IMR-90 (cell line): ENCODE measurements around the gene LRG1. TPM values are rescaled to one million over a fixed set of nuclear protein-coding genes. Genes with fewer than 3 reads are reported as not detected.

ENCODE experiments used
- ATAC-seq: fragments of 200-7000 bp; cut with Tn5 transposase; 2 replicates; pipeline ENCODE4 v1.9.1; 2020; ENCODE audit warnings: low read depth, mild to moderate bottlenecking, moderate library complexity
- BruUV-seq: library from RNA; stranded (reverse); fragments of 400-500 nt; replicated peaks from 2 replicates; lab custom pipeline; 2021; lab: Mats Ljungman, UMichigan
- CTCF ChIA-PET: fragments of 300-600 bp; formaldehyde crosslinking; extraction: SDS; loops from one replicate; lab custom pipeline; 2021; ENCODE audit warnings: antibody characterized with exemption; lab: Yijun Ruan, JAX
- POLR2A ChIA-PET: fragments of 300-600 bp; sonication (Branson Sonifier 250); formaldehyde crosslinking; loops from one replicate; lab custom pipeline; 2022; ENCODE audit warnings: antibody characterized with exemption; ENCODE audit not compliant: unreplicated experiment; lab: Charles Lee
- DNase-seq: peaks from one replicate; pipeline ENCODE4 v3.0.0; 2013
- H2AFZ ChIP-seq: replicated peaks from 2 replicates; pipeline ENCODE3; 2013; ENCODE audit warnings: low read length, mild to moderate bottlenecking; ENCODE audit not compliant: poor library complexity
- H2AK5ac ChIP-seq: 2 replicates; pipeline ENCODE4 v1.6.1; 2013; ENCODE audit warnings: low read depth, low read length, inconsistent platforms
- H2AK9ac ChIP-seq: replicated peaks from 2 replicates; pipeline ENCODE3; 2013; ENCODE audit warnings: mild to moderate bottlenecking, low read depth, low read length, moderate library complexity; ENCODE audit not compliant: poor library complexity
- H2BK120ac ChIP-seq: 2 replicates; pipeline ENCODE4 v1.6.1; 2013; ENCODE audit warnings: low read depth, low read length, inconsistent platforms
- H2BK15ac ChIP-seq: 3 replicates; pipeline ENCODE4 v1.6.1; 2013; ENCODE audit warnings: low read depth, low read length, inconsistent platforms
- H2BK20ac ChIP-seq: 2 replicates; pipeline ENCODE4 v1.6.1; 2013; ENCODE audit warnings: low read depth, mild to moderate bottlenecking, inconsistent platforms, low read length, moderate library complexity
- H2BK5ac ChIP-seq: 2 replicates; pipeline ENCODE4 v1.6.1; 2013; ENCODE audit warnings: mild to moderate bottlenecking, low read depth, low read length, inconsistent platforms; ENCODE audit not compliant: poor library complexity, severe bottlenecking
- H3K14ac ChIP-seq: replicated peaks from 2 replicates; pipeline ENCODE4 v1.6.1; 2013; ENCODE audit warnings: low read depth, low read length, inconsistent platforms
- H3K18ac ChIP-seq: 2 replicates; pipeline ENCODE4 v1.6.1; 2013; ENCODE audit warnings: low read depth, low read length, control low read depth
- H3K23ac ChIP-seq: 2 replicates; pipeline ENCODE4 v1.6.1; 2013; ENCODE audit warnings: low read depth, low read length, inconsistent platforms
- H3K27ac ChIP-seq: 2 replicates; pipeline ENCODE4 v1.5.1; 2013; ENCODE audit warnings: mild to moderate bottlenecking, control low read depth, low read length; ENCODE audit not compliant: insufficient read depth
- H3K27me3 ChIP-seq: 2 replicates; pipeline ENCODE4 v1.6.1; 2013; ENCODE audit warnings: low read length; ENCODE audit not compliant: control insufficient read depth, insufficient read depth
- H3K36me3 ChIP-seq: 2 replicates; pipeline ENCODE4 v1.6.1; 2013; ENCODE audit warnings: low read length, mixed read lengths; ENCODE audit not compliant: control insufficient read depth, insufficient read depth
- H3K4ac ChIP-seq: 2 replicates; pipeline ENCODE4 v1.6.1; 2013; ENCODE audit warnings: low read depth, low read length, inconsistent platforms
- H3K4me1 ChIP-seq: 2 replicates; pipeline ENCODE4 v1.6.1; 2013; ENCODE audit warnings: low read length, mixed read lengths; ENCODE audit not compliant: control insufficient read depth, insufficient read depth
- H3K4me2 ChIP-seq: 2 replicates; pipeline ENCODE4 v1.6.1; 2013; ENCODE audit warnings: low read depth, mild to moderate bottlenecking, control low read depth, low read length, moderate library complexity
- H3K4me3 ChIP-seq: 2 replicates; pipeline ENCODE4 v1.5.1; 2013; ENCODE audit warnings: low read depth, mild to moderate bottlenecking, control low read depth, low read length, moderate library complexity; ENCODE audit not compliant: insufficient read depth
- H3K56ac ChIP-seq: 2 replicates; pipeline ENCODE4 v1.6.1; 2013; ENCODE audit warnings: low read length, inconsistent platforms; ENCODE audit not compliant: insufficient read depth; ENCODE audit errors: extremely low read depth
- H3K79me1 ChIP-seq, 2 experiments: 2 replicates each; pipeline ENCODE4 v1.6.1; 2013; ENCODE audit warnings: low read length in 2 of 2, inconsistent platforms in 1 of 2, low read depth in 1 of 2
- H3K9ac ChIP-seq: 2 replicates; pipeline ENCODE4 v1.6.1; 2013; ENCODE audit warnings: low read depth, low read length, control low read depth
- H3K9me1 ChIP-seq: 2 replicates; pipeline ENCODE4 v1.6.1; 2013; ENCODE audit warnings: low read length, inconsistent platforms; ENCODE audit not compliant: insufficient read depth
- H3K9me3 ChIP-seq: 2 replicates; pipeline ENCODE4 v1.6.1; 2013; ENCODE audit warnings: low read length; ENCODE audit not compliant: control insufficient read depth, insufficient read depth
- H4K20me1 ChIP-seq: 2 replicates; pipeline ENCODE4 v1.6.1; 2013; ENCODE audit warnings: low read length, inconsistent platforms; ENCODE audit not compliant: insufficient read depth
- H4K5ac ChIP-seq: 2 replicates; pipeline ENCODE4 v1.6.1; 2013; ENCODE audit warnings: mild to moderate bottlenecking, low read depth, low read length, control low read depth
- H4K8ac ChIP-seq, 2 experiments: 2 replicates each; pipeline ENCODE4 v1.6.1; 2013; ENCODE audit warnings: low read depth in 2 of 2, low read length in 2 of 2, control low read depth in 1 of 2, inconsistent platforms in 1 of 2
- H4K91ac ChIP-seq: 2 replicates; pipeline ENCODE4 v1.6.1; 2013; ENCODE audit warnings: low read depth, low read length, inconsistent platforms; ENCODE audit not compliant: insufficient read depth
- BHLHE40 ChIP-seq: fragments of 150-350 bp; IDR thresholded peaks from 2 replicates; pipeline ENCODE4 v1.6.1; 2016; ENCODE audit warnings: mild to moderate bottlenecking, low read depth, low read length
- CEBPB ChIP-seq: IDR thresholded peaks from 2 replicates; pipeline ENCODE4 v1.6.1; 2012; ENCODE audit warnings: low read depth, low read length, improper control_type of control experiment
- CHD1 ChIP-seq: IDR thresholded peaks from 2 replicates; pipeline ENCODE4 v1.6.1; 2012; ENCODE audit warnings: low read depth, low read length, improper control_type of control experiment
- FOS ChIP-seq: fragments of 150-350 bp; IDR thresholded peaks from 2 replicates; pipeline ENCODE4 v1.6.1; 2016; ENCODE audit warnings: low read depth, low read length
- MAFK ChIP-seq: IDR thresholded peaks from 2 replicates; pipeline ENCODE4 v1.6.1; 2012; ENCODE audit warnings: low read depth, low read length, improper control_type of control experiment
- MAZ ChIP-seq: IDR thresholded peaks from 2 replicates; pipeline ENCODE4 v1.6.1; 2012; ENCODE audit warnings: low read depth, mild to moderate bottlenecking, low read length, improper control_type of control experiment, moderate library complexity, borderline replicate concordance
- MXI1 ChIP-seq: IDR thresholded peaks from 2 replicates; pipeline ENCODE4 v1.6.1; 2012; ENCODE audit warnings: low read depth, mild to moderate bottlenecking, low read length, moderate library complexity, borderline replicate concordance
- NFE2L2 ChIP-seq: fragments of 150-350 bp; IDR thresholded peaks from 2 replicates; pipeline ENCODE4 v1.6.1; 2016; ENCODE audit warnings: low read depth, mild to moderate bottlenecking, low read length
- POLR2A ChIP-seq: IDR thresholded peaks from 2 replicates; pipeline ENCODE4 v1.6.1; 2012; ENCODE audit warnings: mild to moderate bottlenecking, low read depth, low read length
- RAD21 ChIP-seq: IDR thresholded peaks from 2 replicates; pipeline ENCODE4 v1.6.1; 2012; ENCODE audit warnings: low read length, improper control_type of control experiment
- RCOR1 ChIP-seq: IDR thresholded peaks from 2 replicates; pipeline ENCODE4 v1.6.1; 2012; ENCODE audit warnings: mild to moderate bottlenecking, low read length, improper control_type of control experiment; ENCODE audit not compliant: insufficient replicate concordance
- RFX5 ChIP-seq: IDR thresholded peaks from 2 replicates; pipeline ENCODE4 v1.8.0; 2012; ENCODE audit warnings: low read depth, mild to moderate bottlenecking, low read length, moderate library complexity
- SMC3 ChIP-seq: fragments of 150-350 bp; IDR thresholded peaks from 2 replicates; pipeline ENCODE4 v1.6.1; 2016; ENCODE audit warnings: low read depth, mild to moderate bottlenecking, antibody characterized with exemption, low read length, moderate library complexity
- WGBS, 2 experiments: methylation state at CpG; one replicate each; pipeline versions ENCODE4 v1.1.5 to v1.1.7; 2013; ENCODE audit warnings: missing lambda C conversion rate in 2 of 2; ENCODE audit not compliant: insufficient read length in 1 of 2; ENCODE audit errors: extremely low coverage in 2 of 2; 5-methylcytosine and 5-hydroxymethylcytosine counted together
- dilution Hi-C: fragments of 300-500 bp; cut with HindIII; formaldehyde crosslinking; loops from one replicate; pipeline ENCODE4 v1.14.3; 2018; ENCODE audit warnings: low sequenced_read_pairs; ENCODE audit not compliant: unreplicated experiment
- in situ Hi-C: fragments of 300-500 bp; cut with MboI; formaldehyde crosslinking; loops from 3 replicates; pipeline ENCODE4 v1.14.3; 2019; ENCODE audit warnings: low sequenced_read_pairs, inconsistent platforms, mixed read lengths
- intact Hi-C: fragments of 100-400 bp; cut with micrococcal nuclease; formaldehyde crosslinking; loops from 2 replicates; pipeline ENCODE4 v1.10.0; 2022
- polyA plus RNA-seq, 3 experiments: library from polyadenylated mRNA; depleted of rRNA; stranded (reverse); fragments of >200 nt; gene quantifications; 2 replicates each; pipeline ENCODE4 v1.2.3, GENCODE V29; 2012; ENCODE audit warnings: low replicate concordance in 1 of 3
- total RNA-seq: library from RNA; depleted of rRNA; stranded (reverse); fragments of >200 nt; gene quantifications from 2 replicates; pipeline ENCODE4 v1.2.3, GENCODE V29; 2012
- TF ChIP-seq, protein P1 (sequence below): fragments of 150-350 bp; IDR thresholded peaks from 2 replicates; pipeline ENCODE4 v1.6.1; 2016; ENCODE audit warnings: low read depth, mild to moderate bottlenecking, low read length, moderate library complexity, borderline replicate concordance
- TF ChIP-seq, protein P2 (sequence below): conservative IDR thresholded peaks from 2 replicates; pipeline ENCODE4 v1.5.1; 2012; ENCODE audit warnings: mild to moderate bottlenecking, low read depth, low read length, improper control_type of control experiment
- TF ChIP-seq, protein P3 (sequence below): fragments of 150-350 bp; IDR thresholded peaks from 2 replicates; pipeline ENCODE4 v1.6.1; 2017; ENCODE audit warnings: mild to moderate bottlenecking, antibody characterized with exemption, low read length, low read depth

The LRG1 gene
- total and polyA plus RNA-seq, 2 of the 4 experiments (the other 2 are of a cell fraction): not detected

DNA sequence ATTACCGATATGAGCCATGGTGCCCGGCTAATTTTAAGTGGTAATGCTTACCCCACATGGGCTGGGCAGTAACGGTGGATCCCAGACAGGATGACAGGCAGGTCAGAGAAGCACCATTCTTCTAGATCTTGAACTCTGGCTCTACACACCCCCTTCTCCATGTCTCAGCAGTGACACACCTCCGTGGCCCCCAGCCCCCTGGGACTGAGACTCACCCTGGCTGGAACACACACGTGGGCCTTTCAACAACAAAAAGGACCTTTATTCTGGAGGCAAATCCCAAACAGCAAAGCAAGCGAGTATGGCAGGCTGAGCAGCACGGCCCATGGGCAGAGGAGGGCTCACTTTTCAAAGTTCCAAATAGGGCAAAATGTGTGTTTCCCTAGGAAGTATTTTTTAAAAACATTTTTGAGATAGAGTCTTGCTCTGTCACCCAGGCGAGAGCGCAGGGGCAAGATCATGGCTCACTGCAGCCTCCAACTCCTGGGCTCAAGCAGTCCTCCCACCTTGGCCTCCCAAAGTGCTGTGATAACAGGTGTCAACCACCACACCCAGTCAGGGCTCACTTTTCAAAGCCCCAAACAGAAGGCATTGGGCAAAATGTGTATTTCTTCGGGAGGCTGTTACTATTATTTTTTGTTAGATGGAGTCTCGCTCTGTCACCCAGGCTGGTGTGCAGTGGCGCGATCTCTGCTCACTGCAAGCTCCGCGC is 17.4 kb downstream of the LRG1 start:
- Histone ChIP-seq H3K56ac (no peak overlapping the region), H3K23ac (no peak overlapping the region), H2BK5ac (no peak overlapping the region), H3K36me3 (no peaks in the 10 kb centered on the region), H3K9me3 (no peaks in the 10 kb centered on the region), H2AK9ac (peak overlapping the region; percentile 37), H3K4me3 (no peak overlapping the region), H3K14ac (no peak overlapping the region), H3K4me2 (no peak overlapping the region), H3K79me1 (no peaks in the 10 kb centered on the region), H3K27ac (no peak overlapping the region), H4K5ac (no peak overlapping the region), H3K9me1 (no peaks in the 10 kb centered on the region), H4K8ac (no peak overlapping the region), H4K91ac (no peak overlapping the region), H3K9ac (no peak overlapping the region), H2AFZ (no peak overlapping the region), H2BK15ac (no peak overlapping the region), H3K27me3 (peaks cover 10% of the 10 kb centered on the region; the same call in 1 of the 2 replicates), H4K20me1 (no peaks in the 10 kb centered on the region), H3K18ac (no peak overlapping the region), H3K4ac (no peak overlapping the region), H2BK120ac (no peak overlapping the region), H2BK20ac (no peak overlapping the region), H3K4me1 (peaks cover 9% of the 10 kb centered on the region), H2AK5ac (no peak overlapping the region)
- no peak for ATAC-seq
- in situ Hi-C loops: no loop called here
- WGBS, 2 experiments: 47% methylated on average over 3 of the region's 15 CpGs; no CpG with 5 or more reads in 1 of the 2 experiments
- TF ChIP-seq CHD1: no peak
- no peak for TF ChIP-seq SMC3
- no peak for TF ChIP-seq CEBPB
- no peak for TF ChIP-seq RFX5
- TF ChIP-seq, protein P1, sequence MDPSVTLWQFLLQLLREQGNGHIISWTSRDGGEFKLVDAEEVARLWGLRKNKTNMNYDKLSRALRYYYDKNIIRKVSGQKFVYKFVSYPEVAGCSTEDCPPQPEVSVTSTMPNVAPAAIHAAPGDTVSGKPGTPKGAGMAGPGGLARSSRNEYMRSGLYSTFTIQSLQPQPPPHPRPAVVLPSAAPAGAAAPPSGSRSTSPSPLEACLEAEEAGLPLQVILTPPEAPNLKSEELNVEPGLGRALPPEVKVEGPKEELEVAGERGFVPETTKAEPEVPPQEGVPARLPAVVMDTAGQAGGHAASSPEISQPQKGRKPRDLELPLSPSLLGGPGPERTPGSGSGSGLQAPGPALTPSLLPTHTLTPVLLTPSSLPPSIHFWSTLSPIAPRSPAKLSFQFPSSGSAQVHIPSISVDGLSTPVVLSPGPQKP: no peak
- TF ChIP-seq POLR2A: no peak
- no peak for TF ChIP-seq FOS
- TF ChIP-seq, protein P2, sequence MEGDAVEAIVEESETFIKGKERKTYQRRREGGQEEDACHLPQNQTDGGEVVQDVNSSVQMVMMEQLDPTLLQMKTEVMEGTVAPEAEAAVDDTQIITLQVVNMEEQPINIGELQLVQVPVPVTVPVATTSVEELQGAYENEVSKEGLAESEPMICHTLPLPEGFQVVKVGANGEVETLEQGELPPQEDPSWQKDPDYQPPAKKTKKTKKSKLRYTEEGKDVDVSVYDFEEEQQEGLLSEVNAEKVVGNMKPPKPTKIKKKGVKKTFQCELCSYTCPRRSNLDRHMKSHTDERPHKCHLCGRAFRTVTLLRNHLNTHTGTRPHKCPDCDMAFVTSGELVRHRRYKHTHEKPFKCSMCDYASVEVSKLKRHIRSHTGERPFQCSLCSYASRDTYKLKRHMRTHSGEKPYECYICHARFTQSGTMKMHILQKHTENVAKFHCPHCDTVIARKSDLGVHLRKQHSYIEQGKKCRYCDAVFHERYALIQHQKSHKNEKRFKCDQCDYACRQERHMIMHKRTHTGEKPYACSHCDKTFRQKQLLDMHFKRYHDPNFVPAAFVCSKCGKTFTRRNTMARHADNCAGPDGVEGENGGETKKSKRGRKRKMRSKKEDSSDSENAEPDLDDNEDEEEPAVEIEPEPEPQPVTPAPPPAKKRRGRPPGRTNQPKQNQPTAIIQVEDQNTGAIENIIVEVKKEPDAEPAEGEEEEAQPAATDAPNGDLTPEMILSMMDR: no peak
- TF ChIP-seq MAFK: no peak
- no peak for TF ChIP-seq RCOR1
- no peak for TF ChIP-seq NFE2L2
- TF ChIP-seq RAD21: no peak
- TF ChIP-seq MAZ: no peak
- TF ChIP-seq, protein P3, sequence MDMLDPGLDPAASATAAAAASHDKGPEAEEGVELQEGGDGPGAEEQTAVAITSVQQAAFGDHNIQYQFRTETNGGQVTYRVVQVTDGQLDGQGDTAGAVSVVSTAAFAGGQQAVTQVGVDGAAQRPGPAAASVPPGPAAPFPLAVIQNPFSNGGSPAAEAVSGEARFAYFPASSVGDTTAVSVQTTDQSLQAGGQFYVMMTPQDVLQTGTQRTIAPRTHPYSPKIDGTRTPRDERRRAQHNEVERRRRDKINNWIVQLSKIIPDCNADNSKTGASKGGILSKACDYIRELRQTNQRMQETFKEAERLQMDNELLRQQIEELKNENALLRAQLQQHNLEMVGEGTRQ: no peak
- TF ChIP-seq BHLHE40: no peak
- TF ChIP-seq MXI1: no peak
- no TSS peak for BruUV-seq
- DNase-seq: no peak
- CTCF ChIA-PET: interaction anchor here (1.1 kb wide), 1 partner anchor 113 kb away, joined by 6 read pairs; no protein-coding TSS in a partner anchor
- POLR2A ChIA-PET: no interaction called here
- dilution Hi-C loops: no loop called here
- intact Hi-C loops: no loop called here
